Uterus (tissue), 4 donors: Measurements from ENCODE around the gene GABARAP. TPM values are rescaled to one million over a fixed set of nuclear protein-coding genes. Genes with fewer than 3 reads are reported as not detected.
A peak's percentile ranks its signal among the peaks of the same experiment; 100 is the strongest.

Experiments used
- DNase-seq, 2 donors: peaks; one replicate each; pipeline ENCODE4 v3.0.0-alpha.2; 2019 to 2020
- H3K27ac ChIP-seq, 2 donors: fragments of 200-600 bp; sonication (generic); 1 replicate in 1 of 2; 2 replicates in 1 of 2; pipeline ENCODE4 v1.5.1; 2016 to 2018
- H3K27me3 ChIP-seq, 2 donors: fragments of 200-600 bp; sonication (generic); one replicate each; pipeline ENCODE4 v1.5.1; 2018 to 2019; ENCODE audit warnings: control low read depth in 1 of 2
- H3K36me3 ChIP-seq, 2 donors: fragments of 200-600 bp; sonication (generic); one replicate each; pipeline ENCODE4 v1.5.1; 2019; ENCODE audit warnings: control low read depth in 1 of 2
- H3K4me1 ChIP-seq, 2 donors: fragments of 200-600 bp; sonication (generic); one replicate each; pipeline ENCODE4 v1.5.1; 2018 to 2019; ENCODE audit warnings: control low read depth in 1 of 2
- H3K4me3 ChIP-seq, 2 donors: fragments of 200-600 bp; sonication (generic); 1 replicate in 1 of 2; 2 replicates in 1 of 2; pipeline ENCODE4 v1.5.1; 2018 to 2019; ENCODE audit warnings: mild to moderate bottlenecking in 1 of 2
- H3K9me3 ChIP-seq, 2 donors: fragments of 200-600 bp; sonication (generic); one replicate each; pipeline ENCODE4 v1.5.1; 2019; ENCODE audit warnings: control low read depth in 1 of 2
- CTCF ChIP-seq, 4 experiments: fragments of 200-600 bp in 2 of 4; fragments of 450-650 bp in 2 of 4; sonication (generic) in 2 of 4; IDR thresholded peaks; one replicate each; pipeline ENCODE4 v1.5.1; 2016 to 2019; ENCODE audit warnings: antibody characterized with exemption in 4 of 4, mild to moderate bottlenecking in 2 of 4, moderate library complexity in 1 of 4
- POLR2A ChIP-seq, 2 donors: fragments of 450-650 bp; IDR thresholded peaks; one replicate each; pipeline ENCODE4 v1.6.1; 2016; ENCODE audit warnings: antibody characterized with exemption in 2 of 2, mild to moderate bottlenecking in 1 of 2, moderate library complexity in 1 of 2
- intact Hi-C: fragments of 100-400 bp; cut with DNase I; formaldehyde crosslinking; loops from one replicate; pipeline ENCODE4 v1.15.1; 2023; ENCODE audit warnings: low total_unique reads
- total RNA-seq, 4 donors: library from RNA; depleted of rRNA in 3 of 4; stranded (reverse); fragments of >200 nt in 3 of 4; gene quantifications; one replicate each; pipeline versions ENCODE4 v1.1.0 to v1.2.4, GENCODE V29; 2014 to 2023
- donor health status: DM: yes; HTN: yes; CAD: no.

The GABARAP gene
- total RNA-seq, 4 donors from 2014 or later, result 220 to 467 (median 366) TPM

GRCh38 chr17:7224110-7224509, 18.1 kb downstream of the GABARAP start:
- H3K36me3 ChIP-seq, result no peaks in the 10 kb centered on the region

GRCh38 chr17:7223375-7223774, 18.9 kb downstream of the GABARAP start:
- DNase-seq, result no peak
- Histone ChIP-seq H3K36me3 (no peaks in the 10 kb centered on the region), H3K4me1 (peaks cover 0 to 1% of the 10 kb centered on the region in 2 donors), H3K27ac (no peak overlapping the region), H3K27me3 (no peaks in the 10 kb centered on the region), H3K9me3 (no peaks in the 10 kb centered on the region), H3K4me3 (no peak overlapping the region)
- TF ChIP-seq CTCF (IDR thresholded peaks at IDR 0.05), result no peak
- no peak for TF ChIP-seq POLR2A (IDR thresholded peaks at IDR 0.05)
- intact Hi-C loops, result no loop called here

More at GRCh38 chr17:7224110-7224509, 18.1 kb downstream of the GABARAP start:
- intact Hi-C loops, result no loop called here
- Histone ChIP-seq H3K9me3 (no peaks in the 10 kb centered on the region), H3K4me1 (no peaks in the 10 kb centered on the region), H3K27ac (no peak overlapping the region), H3K27me3 (no peaks in the 10 kb centered on the region), H3K4me3 (no peak overlapping the region)
- no peak for DNase-seq
- no peak for TF ChIP-seq CTCF (IDR thresholded peaks at IDR 0.05)
- TF ChIP-seq POLR2A (IDR thresholded peaks at IDR 0.05), result no peak

- Histone ChIP-seq H3K27me3 (no peaks in the 10 kb centered on the region), H3K36me3 (no peaks in the 10 kb centered on the region), H3K27ac (no peak overlapping the region), H3K9me3 (no peaks in the 10 kb centered on the region), H3K4me1 (peaks cover 0 to 5% of the 10 kb centered on the region in 2 donors), H3K4me3 (no peak overlapping the region)
- intact Hi-C loops, result no loop called here
- no peak for TF ChIP-seq CTCF (IDR thresholded peaks at IDR 0.05)
- TF ChIP-seq POLR2A (IDR thresholded peaks at IDR 0.05), result no peak
- no peak for DNase-seq
These were observed 19.3 kb downstream of the GABARAP start for GRCh38 chr17:7222972-7223292.

- no peaks in the 10 kb centered on the region for H3K27me3 ChIP-seq
- H3K36me3 ChIP-seq, result no peaks in the 10 kb centered on the region
- H3K4me1 ChIP-seq, result peaks cover 0 to 5% of the 10 kb centered on the region in 2 donors
- no peaks in the 10 kb centered on the region for H3K9me3 ChIP-seq
- TF ChIP-seq POLR2A (IDR thresholded peaks at IDR 0.05) (no peak), CTCF (IDR thresholded peaks at IDR 0.05) (no peak)
- peak in 1 of 2 donors; percentile 25 for DNase-seq
- intact Hi-C loops, result no loop called here
- H3K27ac ChIP-seq, result no peak overlapping the region
- no peak overlapping the region for H3K4me3 ChIP-seq
These were observed 19.9 kb downstream of the GABARAP start for GRCh38 chr17:7222093-7222971.

GRCh38 chr17:7221278-7222092, 20.8 kb downstream of the GABARAP start:
- intact Hi-C loops, result no loop called here
- no peak overlapping the region for H3K4me3 ChIP-seq
- peaks cover 0 to 5% of the 10 kb centered on the region in 2 donors for H3K4me1 ChIP-seq
- peak in 1 of 2 donors; percentile 18 for DNase-seq
- H3K27me3 ChIP-seq, result no peaks in the 10 kb centered on the region
- TF ChIP-seq CTCF (IDR thresholded peaks at IDR 0.05) (no peak), POLR2A (IDR thresholded peaks at IDR 0.05) (no peak)
- no peaks in the 10 kb centered on the region for H3K36me3 ChIP-seq
- H3K9me3 ChIP-seq, result no peaks in the 10 kb centered on the region
- peak overlapping the region; percentile 92 to 97 for H3K27ac ChIP-seq
